HepG2 (cell line): ENCODE data around the gene NCR1. TPM values are rescaled to one million over a fixed set of nuclear protein-coding genes. Genes with fewer than 3 reads are reported as not detected.

Experiments
- AHR ChIP-seq: IDR thresholded peaks from 2 replicates; pipeline ENCODE4 v1.6.1; 2018; ENCODE audit warnings: missing genetic modification reagents, missing compliant biosample characterization
- ASH2L ChIP-seq: fragments of 300-600, 200-600 bp; sonication (generic); IDR thresholded peaks from 2 replicates; pipeline ENCODE4 v1.7.0; 2017; ENCODE audit warnings: low read depth, mild to moderate bottlenecking, moderate library complexity, mixed read lengths, low read length; ENCODE audit not compliant: insufficient read length
- HHEX ChIP-seq: IDR thresholded peaks from 2 replicates; pipeline ENCODE4 v1.6.1; 2016; ENCODE audit warnings: control low read depth
- MTA3 ChIP-seq: sonication (generic); formaldehyde crosslinking; IDR thresholded peaks from 2 replicates; pipeline ENCODE4 v1.4.0; 2020; ENCODE audit warnings: missing genetic modification reagents
- NR2F1 ChIP-seq, 2 experiments: fragments of 450-650 bp in 1 of 2; formaldehyde crosslinking in 1 of 2; IDR thresholded peaks; 2 replicates each; pipeline versions ENCODE4 v1.5.0 to v1.6.1; 2016 to 2020; ENCODE audit warnings: mild to moderate bottlenecking in 1 of 2, missing compliant biosample characterization in 1 of 2, missing genetic modification reagents in 1 of 2, moderate library complexity in 1 of 2
- PRMT3 ChIP-seq: sonication (generic); formaldehyde crosslinking; IDR thresholded peaks from 2 replicates; pipeline ENCODE4 v1.8.1; 2022; ENCODE audit warnings: low read depth, mild to moderate bottlenecking, moderate library complexity, missing genetic modification reagents, borderline replicate concordance
- SIX4 ChIP-seq: sonication (generic); formaldehyde crosslinking; IDR thresholded peaks from 2 replicates; pipeline ENCODE4 v1.4.0; 2020; ENCODE audit warnings: missing genetic modification reagents
- ZNF749 ChIP-seq: sonication (generic); formaldehyde crosslinking; IDR thresholded peaks from 2 replicates; pipeline ENCODE4 v1.8.0; 2022; ENCODE audit warnings: mild to moderate bottlenecking, missing genetic modification reagents, moderate library complexity, borderline replicate concordance
- ZNF790 ChIP-seq: sonication (generic); formaldehyde crosslinking; IDR thresholded peaks from 2 replicates; pipeline ENCODE4 v1.8.0; 2022; ENCODE audit warnings: missing genetic modification reagents, mild to moderate bottlenecking, borderline replicate concordance
- polyA plus RNA-seq, 8 experiments: library from polyadenylated mRNA; depleted of rRNA in 3 of 8; stranded (reverse) in 7 of 8; unstranded in 1 of 8; fragments of >200 nt; fragmentation: Illumina TruSeq in 4 of 8; extraction: Trizol in 4 of 8; gene quantifications; 2 replicates each; pipeline versions ENCODE4 v1.2.1 to v1.2.3, GENCODE V29; 2011 to 2016; ENCODE audit warnings: low read depth in 4 of 8, missing spikeins in 1 of 8, mixed read lengths in 1 of 8; ENCODE audit not compliant: insufficient read depth in 1 of 8
- total RNA-seq, 5 experiments: library from RNA; depleted of rRNA; stranded (reverse); fragments of >200 nt; fragmentation: Illumina TruSeq; extraction: Trizol; gene quantifications; 2 replicates each; pipeline ENCODE4 v1.2.3, GENCODE V29; 2016; ENCODE audit warnings: low read depth in 1 of 5
- TF ChIP-seq, protein P1 (sequence below): sonication (generic); formaldehyde crosslinking; IDR thresholded peaks from 2 replicates; pipeline ENCODE4 v1.5.1; 2020; ENCODE audit warnings: mild to moderate bottlenecking, missing genetic modification reagents, borderline replicate concordance
- TF ChIP-seq, protein P2 (sequence below): sonication (generic); formaldehyde crosslinking; IDR thresholded peaks from 2 replicates; pipeline ENCODE4 v1.5.0; 2020; ENCODE audit warnings: mild to moderate bottlenecking, missing genetic modification reagents

Gene NCR1
- total and polyA plus RNA-seq, 2 of the 13 experiments (the other 11 are each of a cell fraction or from before 2014, with no cell fraction given), result not detected

DNA sequence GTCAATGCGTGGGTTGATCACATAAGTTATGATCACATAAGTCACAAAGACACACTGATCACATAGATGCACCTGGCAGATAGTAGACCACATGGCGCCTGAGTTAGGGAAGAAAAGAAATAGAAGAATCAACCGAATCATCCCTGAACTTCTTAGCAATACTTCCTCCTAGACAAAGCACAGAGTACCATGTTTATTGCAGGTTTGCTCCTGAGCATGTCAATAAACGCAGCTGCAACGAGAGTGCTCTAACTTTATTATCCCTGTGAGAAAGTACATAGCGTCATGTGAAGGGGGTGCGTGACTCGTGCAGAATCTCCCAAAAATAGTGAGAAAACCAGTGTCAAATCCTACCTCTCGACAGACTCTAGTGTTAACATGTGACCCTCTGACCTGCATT lies 17.3 kb downstream of the NCR1 start (continued):
- TF ChIP-seq ZNF790 (CRISPR knock-in tag) (no peak), HHEX (no peak), AHR (no peak), ZNF749 (CRISPR knock-in tag) (no peak), MTA3 (no peak), SIX4 (CRISPR knock-in tag) (no peak), ASH2L (no peak), PRMT3 (CRISPR knock-in tag) (no peak), NR2F1 (CRISPR knock-in tag; IDR thresholded peaks at IDR 0.05) (no peak)
- TF ChIP-seq, protein P1, sequence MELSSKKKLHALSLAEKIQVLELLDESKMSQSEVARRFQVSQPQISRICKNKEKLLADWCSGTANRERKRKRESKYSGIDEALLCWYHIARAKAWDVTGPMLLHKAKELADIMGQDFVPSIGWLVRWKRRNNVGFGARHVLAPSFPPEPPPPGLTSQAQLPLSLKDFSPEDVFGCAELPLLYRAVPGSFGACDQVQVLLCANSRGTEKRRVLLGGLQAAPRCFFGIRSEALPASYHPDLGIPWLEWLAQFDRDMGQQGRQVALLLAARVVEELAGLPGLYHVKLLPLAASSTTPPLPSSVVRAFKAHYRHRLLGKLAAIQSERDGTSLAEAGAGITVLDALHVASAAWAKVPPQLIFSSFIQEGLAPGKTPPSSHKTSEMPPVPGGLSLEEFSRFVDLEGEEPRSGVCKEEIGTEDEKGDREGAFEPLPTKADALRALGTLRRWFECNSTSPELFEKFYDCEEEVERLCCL (CRISPR knock-in tag), result no peak
- TF ChIP-seq, protein P2, sequence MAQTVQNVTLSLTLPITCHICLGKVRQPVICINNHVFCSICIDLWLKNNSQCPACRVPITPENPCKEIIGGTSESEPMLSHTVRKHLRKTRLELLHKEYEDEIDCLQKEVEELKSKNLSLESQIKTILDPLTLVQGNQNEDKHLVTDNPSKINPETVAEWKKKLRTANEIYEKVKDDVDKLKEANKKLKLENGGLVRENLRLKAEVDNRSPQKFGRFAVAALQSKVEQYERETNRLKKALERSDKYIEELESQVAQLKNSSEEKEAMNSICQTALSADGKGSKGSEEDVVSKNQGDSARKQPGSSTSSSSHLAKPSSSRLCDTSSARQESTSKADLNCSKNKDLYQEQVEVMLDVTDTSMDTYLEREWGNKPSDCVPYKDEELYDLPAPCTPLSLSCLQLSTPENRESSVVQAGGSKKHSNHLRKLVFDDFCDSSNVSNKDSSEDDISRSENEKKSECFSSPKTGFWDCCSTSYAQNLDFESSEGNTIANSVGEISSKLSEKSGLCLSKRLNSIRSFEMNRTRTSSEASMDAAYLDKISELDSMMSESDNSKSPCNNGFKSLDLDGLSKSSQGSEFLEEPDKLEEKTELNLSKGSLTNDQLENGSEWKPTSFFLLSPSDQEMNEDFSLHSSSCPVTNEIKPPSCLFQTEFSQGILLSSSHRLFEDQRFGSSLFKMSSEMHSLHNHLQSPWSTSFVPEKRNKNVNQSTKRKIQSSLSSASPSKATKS (CRISPR knock-in tag), result no peak
